H1 (cell line): ENCODE measurements around the gene CMYA5.

Experiments used
- EGR1 ChIP-seq: IDR thresholded peaks from 2 replicates; pipeline ENCODE4 v1.6.1; 2011; ENCODE audit warnings: low read depth, low read length, borderline replicate concordance
- EP300 ChIP-seq, 2 experiments: IDR thresholded peaks; 1 replicate in 1 of 2; 2 replicates in 1 of 2; pipeline ENCODE4 v1.6.1; 2011 to 2012; ENCODE audit warnings: low read depth in 2 of 2, low read length in 2 of 2, mild to moderate bottlenecking in 2 of 2, borderline replicate concordance in 1 of 2, inconsistent platforms in 1 of 2, moderate library complexity in 1 of 2
- HDAC2 ChIP-seq, 2 experiments: fragments of 300-600 bp in 1 of 2; sonication (generic) in 1 of 2; IDR thresholded peaks; 2 replicates each; pipeline ENCODE4 v1.6.1; 2011 to 2012; ENCODE audit warnings: low read depth in 2 of 2, low read length in 2 of 2, mild to moderate bottlenecking in 2 of 2, moderate library complexity in 2 of 2, borderline replicate concordance in 1 of 2, inconsistent platforms in 1 of 2
- RFX5 ChIP-seq: IDR thresholded peaks from 2 replicates; pipeline ENCODE4 v1.6.1; 2011; ENCODE audit warnings: low read depth, low read length, improper control_type of control experiment, borderline replicate concordance
- SIX5 ChIP-seq: IDR thresholded peaks from 2 replicates; pipeline ENCODE4 v1.6.1; 2011; ENCODE audit warnings: mild to moderate bottlenecking, low read depth, low read length
- TF ChIP-seq, protein P1 (sequence below): fragments of 300-600 bp; sonication (generic); IDR thresholded peaks from 2 replicates; pipeline ENCODE4 v1.7.1; 2012; ENCODE audit warnings: low read length, moderate library complexity, mild to moderate bottlenecking, inconsistent platforms; ENCODE audit not compliant: insufficient replicate concordance
- TF ChIP-seq, protein P2 (sequence below): IDR thresholded peaks from 2 replicates; pipeline ENCODE4 v1.6.1; 2012; ENCODE audit warnings: low read length, inconsistent platforms
- TF ChIP-seq, protein P3 (sequence below), 3 experiments: IDR thresholded peaks; 1 replicate in 2 of 3; 2 replicates in 1 of 3; pipeline versions ENCODE4 v1.5.1 to v1.6.1; 2011; ENCODE audit warnings: low read length in 3 of 3, mild to moderate bottlenecking in 3 of 3, inconsistent platforms in 2 of 3, low read depth in 1 of 3, moderate library complexity in 1 of 3; ENCODE audit not compliant: insufficient read depth in 1 of 3; ENCODE audit errors: control extremely low read depth in 1 of 3

DNA sequence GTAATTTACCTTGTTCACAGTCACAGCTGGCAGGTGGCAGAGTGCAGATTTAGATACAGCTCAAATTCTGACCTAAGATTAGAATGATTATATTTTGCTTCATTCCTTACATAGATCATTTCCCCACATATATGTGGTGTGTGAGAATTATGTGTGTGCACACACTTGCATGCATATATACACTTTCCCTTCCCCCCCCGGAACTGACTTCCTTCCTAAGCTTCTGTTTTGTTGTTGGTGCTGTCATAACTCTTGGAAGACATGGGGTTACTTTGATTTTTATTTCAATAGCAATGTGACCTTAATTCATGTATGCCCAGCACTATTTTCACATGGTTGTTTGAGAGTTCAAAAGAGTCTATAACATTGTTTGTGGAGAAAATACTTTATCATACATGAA is 112.8 kb downstream of the CMYA5 start:
- TF ChIP-seq, protein P1, sequence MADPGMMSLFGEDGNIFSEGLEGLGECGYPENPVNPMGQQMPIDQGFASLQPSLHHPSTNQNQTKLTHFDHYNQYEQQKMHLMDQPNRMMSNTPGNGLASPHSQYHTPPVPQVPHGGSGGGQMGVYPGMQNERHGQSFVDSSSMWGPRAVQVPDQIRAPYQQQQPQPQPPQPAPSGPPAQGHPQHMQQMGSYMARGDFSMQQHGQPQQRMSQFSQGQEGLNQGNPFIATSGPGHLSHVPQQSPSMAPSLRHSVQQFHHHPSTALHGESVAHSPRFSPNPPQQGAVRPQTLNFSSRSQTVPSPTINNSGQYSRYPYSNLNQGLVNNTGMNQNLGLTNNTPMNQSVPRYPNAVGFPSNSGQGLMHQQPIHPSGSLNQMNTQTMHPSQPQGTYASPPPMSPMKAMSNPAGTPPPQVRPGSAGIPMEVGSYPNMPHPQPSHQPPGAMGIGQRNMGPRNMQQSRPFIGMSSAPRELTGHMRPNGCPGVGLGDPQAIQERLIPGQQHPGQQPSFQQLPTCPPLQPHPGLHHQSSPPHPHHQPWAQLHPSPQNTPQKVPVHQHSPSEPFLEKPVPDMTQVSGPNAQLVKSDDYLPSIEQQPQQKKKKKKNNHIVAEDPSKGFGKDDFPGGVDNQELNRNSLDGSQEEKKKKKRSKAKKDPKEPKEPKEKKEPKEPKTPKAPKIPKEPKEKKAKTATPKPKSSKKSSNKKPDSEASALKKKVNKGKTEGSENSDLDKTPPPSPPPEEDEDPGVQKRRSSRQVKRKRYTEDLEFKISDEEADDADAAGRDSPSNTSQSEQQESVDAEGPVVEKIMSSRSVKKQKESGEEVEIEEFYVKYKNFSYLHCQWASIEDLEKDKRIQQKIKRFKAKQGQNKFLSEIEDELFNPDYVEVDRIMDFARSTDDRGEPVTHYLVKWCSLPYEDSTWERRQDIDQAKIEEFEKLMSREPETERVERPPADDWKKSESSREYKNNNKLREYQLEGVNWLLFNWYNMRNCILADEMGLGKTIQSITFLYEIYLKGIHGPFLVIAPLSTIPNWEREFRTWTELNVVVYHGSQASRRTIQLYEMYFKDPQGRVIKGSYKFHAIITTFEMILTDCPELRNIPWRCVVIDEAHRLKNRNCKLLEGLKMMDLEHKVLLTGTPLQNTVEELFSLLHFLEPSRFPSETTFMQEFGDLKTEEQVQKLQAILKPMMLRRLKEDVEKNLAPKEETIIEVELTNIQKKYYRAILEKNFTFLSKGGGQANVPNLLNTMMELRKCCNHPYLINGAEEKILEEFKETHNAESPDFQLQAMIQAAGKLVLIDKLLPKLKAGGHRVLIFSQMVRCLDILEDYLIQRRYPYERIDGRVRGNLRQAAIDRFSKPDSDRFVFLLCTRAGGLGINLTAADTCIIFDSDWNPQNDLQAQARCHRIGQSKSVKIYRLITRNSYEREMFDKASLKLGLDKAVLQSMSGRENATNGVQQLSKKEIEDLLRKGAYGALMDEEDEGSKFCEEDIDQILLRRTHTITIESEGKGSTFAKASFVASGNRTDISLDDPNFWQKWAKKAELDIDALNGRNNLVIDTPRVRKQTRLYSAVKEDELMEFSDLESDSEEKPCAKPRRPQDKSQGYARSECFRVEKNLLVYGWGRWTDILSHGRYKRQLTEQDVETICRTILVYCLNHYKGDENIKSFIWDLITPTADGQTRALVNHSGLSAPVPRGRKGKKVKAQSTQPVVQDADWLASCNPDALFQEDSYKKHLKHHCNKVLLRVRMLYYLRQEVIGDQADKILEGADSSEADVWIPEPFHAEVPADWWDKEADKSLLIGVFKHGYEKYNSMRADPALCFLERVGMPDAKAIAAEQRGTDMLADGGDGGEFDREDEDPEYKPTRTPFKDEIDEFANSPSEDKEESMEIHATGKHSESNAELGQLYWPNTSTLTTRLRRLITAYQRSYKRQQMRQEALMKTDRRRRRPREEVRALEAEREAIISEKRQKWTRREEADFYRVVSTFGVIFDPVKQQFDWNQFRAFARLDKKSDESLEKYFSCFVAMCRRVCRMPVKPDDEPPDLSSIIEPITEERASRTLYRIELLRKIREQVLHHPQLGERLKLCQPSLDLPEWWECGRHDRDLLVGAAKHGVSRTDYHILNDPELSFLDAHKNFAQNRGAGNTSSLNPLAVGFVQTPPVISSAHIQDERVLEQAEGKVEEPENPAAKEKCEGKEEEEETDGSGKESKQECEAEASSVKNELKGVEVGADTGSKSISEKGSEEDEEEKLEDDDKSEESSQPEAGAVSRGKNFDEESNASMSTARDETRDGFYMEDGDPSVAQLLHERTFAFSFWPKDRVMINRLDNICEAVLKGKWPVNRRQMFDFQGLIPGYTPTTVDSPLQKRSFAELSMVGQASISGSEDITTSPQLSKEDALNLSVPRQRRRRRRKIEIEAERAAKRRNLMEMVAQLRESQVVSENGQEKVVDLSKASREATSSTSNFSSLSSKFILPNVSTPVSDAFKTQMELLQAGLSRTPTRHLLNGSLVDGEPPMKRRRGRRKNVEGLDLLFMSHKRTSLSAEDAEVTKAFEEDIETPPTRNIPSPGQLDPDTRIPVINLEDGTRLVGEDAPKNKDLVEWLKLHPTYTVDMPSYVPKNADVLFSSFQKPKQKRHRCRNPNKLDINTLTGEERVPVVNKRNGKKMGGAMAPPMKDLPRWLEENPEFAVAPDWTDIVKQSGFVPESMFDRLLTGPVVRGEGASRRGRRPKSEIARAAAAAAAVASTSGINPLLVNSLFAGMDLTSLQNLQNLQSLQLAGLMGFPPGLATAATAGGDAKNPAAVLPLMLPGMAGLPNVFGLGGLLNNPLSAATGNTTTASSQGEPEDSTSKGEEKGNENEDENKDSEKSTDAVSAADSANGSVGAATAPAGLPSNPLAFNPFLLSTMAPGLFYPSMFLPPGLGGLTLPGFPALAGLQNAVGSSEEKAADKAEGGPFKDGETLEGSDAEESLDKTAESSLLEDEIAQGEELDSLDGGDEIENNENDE: no peak
- TF ChIP-seq, protein P2, sequence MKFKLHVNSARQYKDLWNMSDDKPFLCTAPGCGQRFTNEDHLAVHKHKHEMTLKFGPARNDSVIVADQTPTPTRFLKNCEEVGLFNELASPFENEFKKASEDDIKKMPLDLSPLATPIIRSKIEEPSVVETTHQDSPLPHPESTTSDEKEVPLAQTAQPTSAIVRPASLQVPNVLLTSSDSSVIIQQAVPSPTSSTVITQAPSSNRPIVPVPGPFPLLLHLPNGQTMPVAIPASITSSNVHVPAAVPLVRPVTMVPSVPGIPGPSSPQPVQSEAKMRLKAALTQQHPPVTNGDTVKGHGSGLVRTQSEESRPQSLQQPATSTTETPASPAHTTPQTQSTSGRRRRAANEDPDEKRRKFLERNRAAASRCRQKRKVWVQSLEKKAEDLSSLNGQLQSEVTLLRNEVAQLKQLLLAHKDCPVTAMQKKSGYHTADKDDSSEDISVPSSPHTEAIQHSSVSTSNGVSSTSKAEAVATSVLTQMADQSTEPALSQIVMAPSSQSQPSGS: no peak
- TF ChIP-seq, protein P3, sequence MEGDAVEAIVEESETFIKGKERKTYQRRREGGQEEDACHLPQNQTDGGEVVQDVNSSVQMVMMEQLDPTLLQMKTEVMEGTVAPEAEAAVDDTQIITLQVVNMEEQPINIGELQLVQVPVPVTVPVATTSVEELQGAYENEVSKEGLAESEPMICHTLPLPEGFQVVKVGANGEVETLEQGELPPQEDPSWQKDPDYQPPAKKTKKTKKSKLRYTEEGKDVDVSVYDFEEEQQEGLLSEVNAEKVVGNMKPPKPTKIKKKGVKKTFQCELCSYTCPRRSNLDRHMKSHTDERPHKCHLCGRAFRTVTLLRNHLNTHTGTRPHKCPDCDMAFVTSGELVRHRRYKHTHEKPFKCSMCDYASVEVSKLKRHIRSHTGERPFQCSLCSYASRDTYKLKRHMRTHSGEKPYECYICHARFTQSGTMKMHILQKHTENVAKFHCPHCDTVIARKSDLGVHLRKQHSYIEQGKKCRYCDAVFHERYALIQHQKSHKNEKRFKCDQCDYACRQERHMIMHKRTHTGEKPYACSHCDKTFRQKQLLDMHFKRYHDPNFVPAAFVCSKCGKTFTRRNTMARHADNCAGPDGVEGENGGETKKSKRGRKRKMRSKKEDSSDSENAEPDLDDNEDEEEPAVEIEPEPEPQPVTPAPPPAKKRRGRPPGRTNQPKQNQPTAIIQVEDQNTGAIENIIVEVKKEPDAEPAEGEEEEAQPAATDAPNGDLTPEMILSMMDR (IDR thresholded peaks at IDR 0.05; ENCODE audit: control extremely low read depth in 1 of 3, insufficient read depth in 1 of 3, low read depth in 1 of 3, low read length in 3 of 3): no peak
- TF ChIP-seq EP300 (IDR thresholded peaks at IDR 0.05; ENCODE audit: borderline replicate concordance in 1 of 2, low read depth in 2 of 2, low read length in 2 of 2): no peak
- TF ChIP-seq SIX5: no peak
- TF ChIP-seq HDAC2 (IDR thresholded peaks at IDR 0.05; ENCODE audit: borderline replicate concordance in 1 of 2, low read depth in 2 of 2, low read length in 2 of 2): no peak
- TF ChIP-seq RFX5: no peak
- TF ChIP-seq EGR1: no peak
